Kidney capillary endothelial cell (primary cell): ENCODE measurements around the gene SP140L.
"Not testable (repeated sequence)": the region's sequence is repeated elsewhere in the genome, so short reads cannot be mapped to it uniquely, and the experiment has no call there.

Source experiments
- DNase-seq: peaks from one replicate; pipeline ENCODE4 v3.0.0-alpha.2; 2018; ENCODE audit warnings: low spot score

Gene SP140L

GRCh38 chr2:230323385-230324106, 3.4 kb upstream of the SP140L start:
- no peak for DNase-seq

DNA sequence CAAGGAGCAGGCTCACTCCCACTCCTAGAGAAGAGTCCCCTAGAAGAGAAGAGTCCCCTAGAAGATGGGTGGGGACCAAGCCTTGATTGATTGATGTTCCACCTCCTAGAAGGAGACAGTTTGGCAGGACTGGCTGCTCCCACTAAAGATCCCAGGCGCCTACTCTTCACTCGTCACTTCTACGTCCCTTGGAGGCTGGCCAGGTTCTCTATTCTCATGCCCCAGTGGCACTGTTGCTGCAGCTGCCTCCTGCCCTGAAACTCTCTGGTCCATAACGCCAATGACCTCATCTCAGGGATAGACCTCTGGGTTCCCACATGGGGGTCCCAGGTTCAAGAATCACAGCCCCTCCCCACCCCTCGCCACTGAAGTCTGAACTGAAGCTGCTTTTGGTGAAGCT, 2.5 kb upstream of the SP140L start:
- DNase-seq, result no peak

- no peak for DNase-seq
Observed at GRCh38 chr2:230325316-230326243, 1.4 kb upstream of the SP140L start.

GRCh38 chr2:230327418-230328154, 593 bp downstream of the SP140L start:
- DNase-seq, result no peak

- no peak for DNase-seq
Observed at GRCh38 chr2:230328155-230328458, 1.1 kb downstream of the SP140L start.

GRCh38 chr2:230329946-230330605, 3.1 kb downstream of the SP140L start:
- DNase-seq, result no peak

DNA sequence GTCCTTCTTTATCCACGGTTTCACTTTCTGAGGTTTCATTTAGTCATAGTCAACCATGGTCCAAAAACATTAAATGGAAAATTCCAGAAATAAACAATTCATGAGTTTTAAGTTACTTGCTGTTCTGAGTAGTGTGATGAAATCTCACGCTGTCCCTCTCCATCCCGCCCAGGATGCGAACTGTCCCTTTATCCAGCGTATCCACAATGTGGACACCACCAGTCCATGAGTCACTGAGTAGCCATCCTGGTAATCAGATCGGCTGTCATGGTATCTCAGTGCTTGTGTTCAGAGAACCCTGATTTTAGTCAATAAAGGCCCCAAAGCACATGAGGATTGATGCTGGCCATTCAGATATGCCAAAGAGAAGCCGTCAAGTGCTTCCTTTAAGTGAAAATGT, 3.7 kb downstream of the SP140L start:
- DNase-seq, result no peak

- no peak for DNase-seq
Observed at GRCh38 chr2:230335461-230335863, 8.5 kb downstream of the SP140L start.

DNA sequence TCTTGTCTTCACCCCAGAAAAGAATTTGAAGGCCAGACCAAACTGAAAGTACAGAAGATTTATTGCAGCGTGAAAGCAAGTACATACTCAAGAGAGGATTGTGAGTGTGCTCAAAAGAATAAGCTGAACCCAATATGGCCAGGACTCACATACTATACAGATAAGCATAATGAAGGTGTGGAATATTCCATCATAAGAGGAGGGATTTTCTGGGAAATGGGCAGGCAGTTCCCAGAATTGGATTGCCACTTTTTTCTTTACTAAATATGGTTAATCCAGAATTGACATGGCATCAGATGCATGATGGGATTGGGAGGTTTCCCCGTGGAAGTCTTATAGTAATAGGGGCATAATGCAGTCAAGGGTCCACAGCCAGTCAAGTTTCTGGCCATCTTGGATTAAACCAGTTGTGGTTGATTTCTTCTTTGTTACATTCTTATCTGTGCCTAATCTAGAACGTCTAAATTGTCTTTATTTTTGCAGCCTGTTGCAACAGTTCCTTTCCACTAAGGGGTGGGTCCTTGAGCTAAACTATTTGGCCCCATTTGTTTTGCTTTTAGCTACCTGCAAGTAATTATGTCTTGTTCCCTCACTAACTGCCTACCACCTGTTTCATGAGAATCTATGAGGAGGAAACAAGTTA, 9.0 kb downstream of the SP140L start:
- no peak for DNase-seq

DNA sequence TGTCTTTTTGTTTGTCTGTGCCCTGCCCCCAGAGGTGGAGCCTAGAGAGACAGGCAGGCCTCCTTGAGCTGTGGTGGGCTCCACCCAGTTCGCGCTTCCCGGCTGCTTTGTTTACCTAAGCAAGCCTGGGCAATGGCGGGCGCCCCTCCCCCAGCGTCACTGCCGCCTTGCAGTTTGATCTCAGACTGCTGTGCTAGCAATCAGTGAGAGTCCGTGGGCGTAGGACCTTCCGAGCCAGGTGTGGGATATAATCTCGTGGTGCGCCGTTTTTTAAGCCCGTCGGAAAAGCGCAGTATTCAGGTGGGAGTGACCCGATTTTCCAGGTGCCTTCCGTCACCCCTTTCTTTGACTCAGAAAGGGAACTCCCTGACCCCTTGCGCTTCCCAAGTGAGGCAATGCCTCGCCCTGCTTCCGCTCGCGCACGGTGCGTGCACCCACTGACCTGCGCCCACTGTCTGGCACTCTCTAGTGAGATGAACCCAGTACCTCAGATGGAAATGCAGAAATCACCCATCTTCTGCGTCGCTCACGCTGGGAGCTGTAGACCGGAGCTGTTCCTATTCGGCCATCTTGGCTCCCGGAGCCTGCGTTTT, 15.0 kb downstream of the SP140L start:
- DNase-seq, result not testable (repeated sequence)

GRCh38 chr2:230343041-230343624, 16.1 kb downstream of the SP140L start:
- DNase-seq, result not testable (repeated sequence)

GRCh38 chr2:230343747-230344146, 16.8 kb downstream of the SP140L start:
- DNase-seq, result no peak

DNA sequence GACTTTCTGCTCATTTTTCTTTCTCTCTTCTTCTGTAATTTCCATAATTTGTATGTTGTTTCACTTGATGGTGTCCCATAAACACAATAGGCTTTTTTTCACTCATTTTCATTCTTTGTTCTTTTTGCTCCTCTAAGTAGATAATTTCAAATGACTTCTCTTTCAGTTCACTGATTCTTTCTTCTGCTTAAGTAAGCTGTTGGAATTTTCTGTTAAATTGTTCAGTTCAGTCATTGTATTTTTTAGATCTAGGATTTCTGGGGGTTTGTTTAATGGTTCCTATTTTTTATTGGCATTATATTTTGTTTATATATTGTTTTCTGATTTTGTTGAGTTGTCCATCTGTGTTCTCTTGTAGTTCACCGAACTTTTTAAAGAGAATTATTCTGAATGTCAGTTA, 19.5 kb downstream of the SP140L start:
- no peak for DNase-seq

- no peak for DNase-seq
Observed at GRCh38 chr2:230346921-230347533, 20.0 kb downstream of the SP140L start.

DNA sequence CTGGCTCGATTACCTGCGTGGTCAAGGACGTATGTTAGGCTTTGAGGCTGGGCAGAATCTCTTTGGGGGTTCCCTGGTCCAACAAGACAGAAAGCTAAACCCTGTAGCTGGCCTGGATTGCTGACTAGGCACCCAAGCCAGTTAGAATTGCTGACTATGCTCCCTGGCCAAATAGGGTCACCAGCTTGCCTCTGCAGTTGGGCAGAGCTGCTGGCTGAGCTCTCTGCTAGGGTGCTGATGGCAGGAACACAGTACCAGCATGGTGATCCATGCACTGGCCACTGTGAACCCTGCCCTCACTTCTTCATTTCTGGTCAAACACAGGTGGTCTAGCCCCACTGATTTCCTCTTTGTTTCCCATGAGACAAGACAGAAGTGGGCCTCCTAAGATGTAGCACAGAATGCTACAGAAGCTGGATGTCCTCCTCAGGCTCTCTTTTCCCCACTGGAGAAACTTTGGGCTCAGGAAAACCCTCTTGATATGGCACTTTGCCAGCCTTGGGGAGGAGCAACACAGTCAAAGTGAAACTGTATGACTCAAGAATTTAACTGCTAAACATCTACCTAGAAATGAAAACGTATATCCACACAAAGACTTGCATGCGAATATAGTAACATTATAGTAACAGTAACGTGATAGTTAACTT, 20.8 kb downstream of the SP140L start:
- DNase-seq, result no peak

DNA sequence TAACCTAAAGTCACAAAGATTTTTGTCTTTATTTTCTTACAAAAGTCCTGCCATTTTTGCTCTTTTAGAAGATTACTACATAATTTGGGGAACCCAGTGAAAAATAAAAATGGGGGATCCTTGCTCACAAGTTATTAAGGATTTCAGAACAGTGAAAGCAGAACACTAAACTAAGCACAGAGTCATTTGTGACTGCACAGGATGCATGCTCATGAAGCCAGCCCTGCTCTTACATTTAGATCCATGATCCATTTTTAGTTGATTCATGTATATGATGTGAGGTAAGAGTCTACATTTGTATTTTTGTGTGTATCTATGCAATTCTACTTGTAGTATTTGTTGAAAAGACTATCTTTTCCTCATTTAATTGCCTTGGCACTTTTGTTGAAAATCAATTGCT, 21.8 kb downstream of the SP140L start:
- no peak for DNase-seq

GRCh38 chr2:230356084-230356483, 29.1 kb downstream of the SP140L start:
- DNase-seq, result no peak

- DNase-seq, result peak; percentile 31
Observed at GRCh38 chr2:230358305-230358704, 31.3 kb downstream of the SP140L start.

DNA sequence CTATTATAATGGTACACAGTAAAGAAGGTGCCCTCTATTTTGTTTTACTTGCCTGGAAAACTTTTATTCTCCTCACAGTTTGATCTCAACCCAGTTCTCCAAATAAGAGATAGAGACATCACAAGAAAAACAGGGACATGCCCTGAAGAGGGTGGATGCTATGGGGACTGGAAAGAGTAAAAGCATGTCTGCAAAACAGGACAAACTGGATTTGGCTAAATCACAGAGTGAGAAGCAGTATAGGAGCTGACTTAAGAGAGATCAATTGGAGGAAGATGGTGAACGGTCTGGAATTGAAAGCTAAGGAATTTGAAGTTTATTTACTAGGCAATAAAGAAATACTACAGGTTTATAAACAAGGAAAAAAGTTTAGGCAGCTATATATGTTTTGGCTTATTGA, 33.0 kb downstream of the SP140L start:
- no peak for DNase-seq
